B cell (primary cell): ENCODE data around the gene AAMP. TPM values are rescaled to one million over a fixed set of nuclear protein-coding genes. Genes with fewer than 3 reads are reported as not detected.

Experiments
- ATAC-seq: fragments of 200-7000 bp; cut with Tn5 transposase; one replicate; pipeline ENCODE4 v1.10.0; 2021; ENCODE audit warnings: low read depth, mild to moderate bottlenecking, moderate number of reproducible peaks, moderate library complexity
- CTCF ChIA-PET: fragments of 350-600 bp; sonication (Branson Sonifier 250); formaldehyde crosslinking; loops from one replicate; lab custom pipeline; 2021; ENCODE audit warnings: antibody characterized with exemption, inconsistent platforms; lab: Charles Lee
- POLR2A ChIA-PET: fragments of 350-600 bp; sonication (Branson Sonifier 250); formaldehyde crosslinking; loops from one replicate; lab custom pipeline; 2021; ENCODE audit warnings: antibody characterized with exemption; lab: Charles Lee
- DNase-seq: peaks from one replicate; pipeline ENCODE4 v3.0.0; 2013
- H2AFZ ChIP-seq: 2 replicates; pipeline ENCODE4 v1.6.1; 2012; ENCODE audit warnings: mild to moderate bottlenecking, low read depth, low read length; ENCODE audit not compliant: insufficient read depth, poor library complexity, severe bottlenecking
- H3K27ac ChIP-seq, 2 donors: 1 replicate in 1 of 2; 2 replicates in 1 of 2; pipeline ENCODE4 v1.5.1; 2012 to 2013; ENCODE audit warnings: low read length in 2 of 2, mild to moderate bottlenecking in 2 of 2, moderate library complexity in 1 of 2
- H3K27me3 ChIP-seq, 4 experiments: fragments of 200-600 bp in 1 of 4; sonication (generic) in 1 of 4; replicated peaks in 1 of 4; 1 replicate in 2 of 4; 2 replicates in 2 of 4; pipeline versions ENCODE4 v1.6.1 to v1.7.0; 2013 to 2016; ENCODE audit warnings: low read length in 3 of 4, mild to moderate bottlenecking in 2 of 4, mixed read lengths in 1 of 4, moderate library complexity in 1 of 4; ENCODE audit not compliant: insufficient read depth in 4 of 4, control insufficient read depth in 3 of 4; ENCODE audit errors: control extremely low read depth in 1 of 4
- H3K36me3 ChIP-seq, 2 experiments: replicated peaks in 1 of 2; 1 replicate in 1 of 2; 2 replicates in 1 of 2; pipeline versions ENCODE4 v1.6.1 to v1.7.1; 2013; ENCODE audit warnings: low read length in 1 of 2; ENCODE audit not compliant: insufficient read depth in 2 of 2, control insufficient read depth in 1 of 2; ENCODE audit errors: control extremely low read depth in 1 of 2, extremely low read depth in 1 of 2
- H3K4me1 ChIP-seq, 2 donors: fragments of 200-600 bp in 1 of 2; sonication (generic) in 1 of 2; 1 replicate in 1 of 2; 2 replicates in 1 of 2; pipeline versions ENCODE4 v1.5.1 to v1.6.1; 2013 to 2017; ENCODE audit warnings: low read length in 2 of 2; ENCODE audit not compliant: control insufficient read depth in 2 of 2, insufficient read depth in 2 of 2
- H3K4me2 ChIP-seq: replicated peaks from 2 replicates; pipeline ENCODE3; 2012; ENCODE audit warnings: mild to moderate bottlenecking, low read depth, low read length; ENCODE audit not compliant: poor library complexity, severe bottlenecking
- H3K4me3 ChIP-seq, 5 experiments: fragments of 200-600 bp in 1 of 5; sonication (generic) in 1 of 5; 1 replicate in 3 of 5; 2 replicates in 2 of 5; pipeline versions ENCODE4 v1.5.1 to v1.7.0; 2011 to 2016; ENCODE audit warnings: low read length in 4 of 5, mild to moderate bottlenecking in 4 of 5, low read depth in 2 of 5, control low read depth in 1 of 5, moderate library complexity in 1 of 5; ENCODE audit not compliant: insufficient read depth in 1 of 5; ENCODE audit errors: control extremely low read depth in 1 of 5, extremely low read depth in 1 of 5
- H3K79me2 ChIP-seq: fragments of 200-600 bp; sonication (generic); one replicate; pipeline ENCODE4 v1.6.0; 2016; ENCODE audit warnings: low read length; ENCODE audit not compliant: control insufficient read depth, insufficient read depth
- H3K9ac ChIP-seq: fragments of 200-600 bp; sonication (generic); 2 replicates; pipeline ENCODE4 v1.6.1; 2017; ENCODE audit warnings: mild to moderate bottlenecking, low read length, moderate library complexity
- H3K9me3 ChIP-seq, 3 donors: one replicate each; pipeline versions ENCODE4 v1.6.1 to v1.7.1; 2013; ENCODE audit warnings: low read length in 2 of 3; ENCODE audit not compliant: control insufficient read depth in 2 of 3, insufficient read depth in 1 of 3; ENCODE audit errors: control extremely low read depth in 1 of 3
- H4K20me1 ChIP-seq: 2 replicates; pipeline ENCODE4 v1.6.0; 2012; ENCODE audit warnings: mild to moderate bottlenecking, low read length; ENCODE audit not compliant: insufficient read depth, control insufficient read depth, poor library complexity, severe bottlenecking
- H3K27ac Mint-ChIP-seq: one replicate; pipeline ENCODE4 v1.8.0; 2021; ENCODE audit warnings: mixed read lengths
- H3K27me3 Mint-ChIP-seq: one replicate; pipeline ENCODE4 v1.8.0; 2021; ENCODE audit warnings: mixed read lengths
- H3K4me1 Mint-ChIP-seq: one replicate; pipeline ENCODE4 v1.8.0; 2021; ENCODE audit warnings: mixed read lengths
- H3K4me3 Mint-ChIP-seq: one replicate; pipeline ENCODE4 v1.8.0; 2021; ENCODE audit warnings: mixed read lengths
- H3K9me3 Mint-ChIP-seq: one replicate; pipeline ENCODE4 v1.8.0; 2022; ENCODE audit warnings: mixed read lengths; ENCODE audit not compliant: insufficient read depth
- CTCF ChIP-seq: fragments of 200-600 bp; IDR thresholded peaks from one replicate; pipeline ENCODE4 v1.8.0; 2022; ENCODE audit warnings: antibody characterized with exemption, mild to moderate bottlenecking
- EZH2 ChIP-seq: IDR thresholded peaks from 2 replicates; pipeline ENCODE4 v1.6.1; 2012; ENCODE audit warnings: borderline replicate concordance, low read depth, mild to moderate bottlenecking, moderate library complexity, low read length; ENCODE audit not compliant: insufficient read depth, poor library complexity, severe bottlenecking
- WGBS: methylation state at CpG from one replicate; pipeline ENCODE4 v1.1.5; 2013; ENCODE audit warnings: missing lambda C conversion rate; ENCODE audit not compliant: insufficient coverage; 5-methylcytosine and 5-hydroxymethylcytosine counted together
- intact Hi-C: fragments of 100-400 bp; cut with micrococcal nuclease; formaldehyde crosslinking; loops from one replicate; pipeline ENCODE4 v1.10.0; 2022
- polyA plus RNA-seq: library from polyadenylated mRNA; depleted of rRNA; stranded (reverse); fragments of >200 nt; gene quantifications from 2 replicates; pipeline ENCODE4 v1.2.3, GENCODE V29; 2012
- total RNA-seq, 2 donors: library from RNA; stranded (reverse); fragments of 120-200 nt in 1 of 2; gene quantifications; 1 replicate in 1 of 2; 2 replicates in 1 of 2; pipeline versions ENCODE4 v1.2.3 to v1.2.4, GENCODE V29; 2013 to 2022

The AAMP gene
- total and polyA plus RNA-seq, 2 donors (not counting 1 experiment from before 2014, with no cell fraction given): 56.4 to 65.7 TPM

GRCh38 chr2:218301176-218301819 lies 31.4 kb upstream of the AAMP start:
- no peak for TF ChIP-seq EZH2
- TF ChIP-seq CTCF: peak; percentile 90
- H3K9me3 Mint-ChIP-seq: no peaks in the 10 kb centered on the region
- no peak overlapping the region for H3K27ac Mint-ChIP-seq
- no peaks in the 10 kb centered on the region for H3K79me2 ChIP-seq
- H3K4me1 ChIP-seq: peaks cover 3 to 6% of the 10 kb centered on the region in 2 donors
- no peak overlapping the region for H3K4me3 ChIP-seq
- CTCF ChIA-PET: interaction anchor here (0.6 to 4.4 kb wide), 20 partner anchors 8 to 546 kb away, joined by 3 to 84 read pairs (median 6); partner anchors contain the start of genes AAMP, CATIP, PNKD and TMBIM1
- H3K27me3 Mint-ChIP-seq: no peaks in the 10 kb centered on the region
- peak; percentile 90 for DNase-seq
- peak; percentile 94 for ATAC-seq
- H4K20me1 ChIP-seq: no peaks in the 10 kb centered on the region
- H3K9ac ChIP-seq: no peak overlapping the region
- no peak overlapping the region for H3K4me3 Mint-ChIP-seq
- no peaks in the 10 kb centered on the region for H3K9me3 ChIP-seq
- H3K4me2 ChIP-seq: no peak overlapping the region
- POLR2A ChIA-PET: interaction anchor here (0.5 to 1.1 kb wide), 3 partner anchors 8 to 55 kb away, joined by 3 to 5 read pairs (median 4); partner anchors contain the start of gene CATIP
- H3K36me3 ChIP-seq: no peaks in the 10 kb centered on the region
- H3K4me1 Mint-ChIP-seq: peaks cover 7% of the 10 kb centered on the region
- no peaks in the 10 kb centered on the region for H3K27me3 ChIP-seq
- intact Hi-C loops: loop anchor here (1.0 to 5.0 kb wide), 5 partner anchors 9 to 546 kb away; partner anchors contain the start of gene TMBIM1
- H2AFZ ChIP-seq: peak overlapping the region; percentile 23
- H3K27ac ChIP-seq: no peak overlapping the region
- 0% methylated on average over 5 of the region's 9 CpGs for WGBS

GRCh38 chr2:218300141-218300540 lies 30.2 kb upstream of the AAMP start:
- TF ChIP-seq EZH2: no peak
- TF ChIP-seq CTCF: no peak
- ATAC-seq (no peak), DNase-seq (no peak)
- Histone ChIP-seq H4K20me1 (no peaks in the 10 kb centered on the region), H3K4me1 (peaks cover 3 to 6% of the 10 kb centered on the region in 2 donors), H3K36me3 (no peaks in the 10 kb centered on the region), H3K9ac (no peak overlapping the region), H3K9me3 (no peaks in the 10 kb centered on the region), H3K4me2 (no peak overlapping the region), H3K79me2 (no peaks in the 10 kb centered on the region), H3K27me3 (no peaks in the 10 kb centered on the region), H2AFZ (no peak overlapping the region), H3K4me3 (no peak overlapping the region), H3K27ac (no peak overlapping the region)
- Mint-ChIP-seq H3K27me3 (no peaks in the 10 kb centered on the region), H3K9me3 (no peaks in the 10 kb centered on the region), H3K4me3 (no peak overlapping the region), H3K4me1 (peaks cover 9% of the 10 kb centered on the region), H3K27ac (no peak overlapping the region)
- ChIA-PET CTCF (interaction anchor here (0.7 to 2.9 kb wide), 5 partner anchors 9 to 164 kb away, joined by 3 to 22 read pairs (median 7); partner anchors contain the start of gene CATIP), POLR2A (no interaction called here)
- intact Hi-C loops: loop anchor here (5.0 kb wide), 1 partner anchor 547 kb away; no protein-coding TSS in a partner anchor
- 96% methylated on average over 2 of the region's 4 CpGs for WGBS
